ENCODE measurements around the gene COX15.
"Not testable (repeated sequence)": the region's sequence is repeated elsewhere in the genome, so short reads cannot be mapped to it uniquely, and the experiment has no call there.

COX15 gene

DNA sequence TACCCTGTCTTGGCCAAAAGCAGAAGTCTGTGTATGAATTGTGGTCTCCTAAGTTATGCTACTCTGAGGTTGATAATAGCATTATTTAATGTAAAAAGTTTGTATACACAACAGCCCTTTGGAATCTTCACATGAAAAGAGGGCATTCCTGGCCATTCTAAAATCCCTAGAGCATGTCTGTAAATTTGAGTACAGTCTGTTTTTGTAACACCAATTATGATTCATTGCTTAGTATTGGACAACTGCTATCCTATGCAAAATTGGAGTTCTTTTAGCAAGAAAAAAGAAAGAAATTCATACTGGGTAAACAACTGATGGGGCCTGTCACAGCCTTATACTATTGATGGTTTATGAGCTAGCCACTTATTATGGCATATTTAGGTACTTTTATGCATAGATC is 10.3 kb upstream of the COX15 start:
- no peak for DNase-seq (ENCODE audit: low read depth)
- no peak for TF ChIP-seq CTCF (conservative IDR thresholded peaks at IDR 0.05; ENCODE audit: low read depth, low read length)
- no peak overlapping the region for H3K4me3 ChIP-seq (ENCODE audit: low read length)

DNA sequence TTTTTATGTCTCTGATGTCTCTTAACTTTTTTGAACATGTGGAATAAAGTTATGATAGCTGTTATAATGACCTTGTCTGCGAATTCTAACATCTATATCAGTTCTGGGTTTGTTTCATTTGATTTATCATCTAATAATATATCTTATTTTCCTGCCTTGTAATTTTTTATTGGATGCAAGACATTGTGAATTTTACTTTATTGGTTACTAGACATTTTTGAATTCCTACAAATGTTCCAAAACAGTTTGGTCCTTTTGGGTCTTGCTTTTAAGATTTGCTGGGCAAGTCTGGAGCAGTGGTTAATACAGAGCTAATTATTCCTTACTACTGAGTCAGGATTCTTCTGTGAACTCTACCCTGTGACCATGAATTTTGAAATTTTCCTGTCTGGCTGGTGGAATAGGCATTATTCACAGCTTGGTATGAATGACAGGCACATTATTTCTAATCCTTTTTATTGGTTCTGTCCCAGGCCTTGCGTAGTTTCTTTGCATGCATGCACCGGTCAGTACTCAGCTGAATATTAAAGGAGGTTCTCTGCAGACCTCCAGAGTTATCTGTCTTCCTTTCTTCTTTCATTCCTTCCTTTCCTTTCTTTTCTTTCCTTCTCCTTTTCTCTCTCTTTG is 9.1 kb upstream of the COX15 start:
- no peak for DNase-seq (ENCODE audit: low read depth)
- no peak overlapping the region for H3K4me3 ChIP-seq (ENCODE audit: low read length)
- TF ChIP-seq CTCF (conservative IDR thresholded peaks at IDR 0.05; ENCODE audit: low read depth, low read length) = no peak

GRCh38 chr10:99740260-99740659 is 8.3 kb upstream of the COX15 start:
- no peak overlapping the region for H3K4me3 ChIP-seq (ENCODE audit: low read length)
- no peak for DNase-seq (ENCODE audit: low read depth)
- TF ChIP-seq CTCF (conservative IDR thresholded peaks at IDR 0.05; ENCODE audit: low read depth, low read length) = no peak

GRCh38 chr10:99734111-99734510 is 2.2 kb upstream of the COX15 start:
- not testable (repeated sequence) for DNase-seq (ENCODE audit: low read depth); H3K4me3 ChIP-seq (ENCODE audit: low read length)

GRCh38 chr10:99733366-99733765 is 1.4 kb upstream of the COX15 start:
- no peak for DNase-seq (ENCODE audit: low read depth)
- H3K4me3 ChIP-seq (ENCODE audit: low read length) = no peak overlapping the region
- TF ChIP-seq CTCF (conservative IDR thresholded peaks at IDR 0.05; ENCODE audit: low read depth, low read length) = no peak

- DNase-seq (ENCODE audit: low read depth) = no peak
- peak overlapping the region; percentile 86 for H3K4me3 ChIP-seq (ENCODE audit: low read length)
- TF ChIP-seq CTCF (conservative IDR thresholded peaks at IDR 0.05; ENCODE audit: low read depth, low read length) = no peak
These were observed 458 bp downstream of the COX15 start for GRCh38 chr10:99731306-99732032.

DNA sequence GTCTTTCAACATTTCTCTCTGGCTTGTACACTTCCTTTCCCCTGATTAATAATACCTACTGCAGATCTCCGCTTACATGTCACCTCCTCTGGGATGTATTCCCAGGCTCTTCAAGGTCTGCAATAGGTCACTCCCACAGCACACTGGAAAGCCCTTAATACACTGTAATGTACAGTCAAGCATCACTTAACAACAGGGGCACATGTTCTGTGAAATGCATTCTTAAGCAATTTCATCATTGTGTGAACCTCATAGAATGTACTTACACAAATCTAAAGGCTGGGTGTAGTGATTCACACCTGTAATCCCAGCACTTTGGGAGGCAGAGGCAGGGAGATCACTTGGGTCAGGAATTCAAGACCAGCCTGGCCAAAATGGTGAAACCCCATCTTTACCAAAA is 1.9 kb downstream of the COX15 start:
- no peak for TF ChIP-seq CTCF (conservative IDR thresholded peaks at IDR 0.05; ENCODE audit: low read depth, low read length)
- H3K4me3 ChIP-seq (ENCODE audit: low read length) = no peak overlapping the region
- DNase-seq (ENCODE audit: low read depth) = peak; percentile 71

Data from retinal pigment epithelial cell (primary cell).